GM13976 (cell line): ENCODE measurements around the gene PTPN3.

ENCODE experiments used
- DNase-seq: peaks from one replicate; pipeline ENCODE4 v3.0.0; 2012; ENCODE audit warnings: low spot score
- CTCF ChIP-seq: IDR thresholded peaks from 2 replicates; pipeline ENCODE4 v1.5.1; 2012; ENCODE audit warnings: borderline replicate concordance, mild to moderate bottlenecking; ENCODE audit not compliant: insufficient read depth; ENCODE audit errors: extremely low read depth, missing control alignments, control extremely low read depth
- in situ Hi-C: fragments of 300-500 bp; cut with MboI; formaldehyde crosslinking; loops from one replicate; pipeline ENCODE4 v1.12.0; 2022; ENCODE audit warnings: low sequenced_read_pairs, mixed read lengths, inconsistent platforms; ENCODE audit not compliant: unreplicated experiment

The PTPN3 gene

GRCh38 chr9:109496841-109497225 lies 1.3 kb downstream of the PTPN3 start:
- no peak for TF ChIP-seq CTCF
- in situ Hi-C loops: no loop called here

DNA sequence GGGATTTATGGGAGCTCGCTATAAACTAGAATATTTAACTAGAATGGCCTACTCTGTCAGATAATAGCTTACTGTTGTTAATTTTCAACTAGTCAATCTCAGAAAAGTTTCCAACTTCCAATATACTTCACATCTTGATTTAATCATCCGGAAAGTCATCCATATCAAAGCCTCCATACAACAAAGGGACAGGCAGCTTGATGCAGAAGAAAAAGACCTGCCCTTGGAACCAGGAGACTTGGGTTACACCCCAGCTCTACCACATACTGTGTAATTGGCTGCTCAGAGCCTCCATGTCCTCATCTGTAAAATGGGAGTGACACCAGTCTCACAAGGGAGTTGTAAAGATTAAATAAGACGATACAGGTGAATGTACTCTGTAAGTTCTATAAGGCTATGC lies 1.9 kb downstream of the PTPN3 start:
- no peak for DNase-seq
- TF ChIP-seq CTCF: no peak
- in situ Hi-C loops: no loop called here

More at GRCh38 chr9:109496841-109497225, 1.3 kb downstream of the PTPN3 start:
- DNase-seq: no peak

- in situ Hi-C loops: no loop called here
- TF ChIP-seq CTCF: no peak
- DNase-seq: no peak
Observed at GRCh38 chr9:109493648-109494047, 4.5 kb downstream of the PTPN3 start.

DNA sequence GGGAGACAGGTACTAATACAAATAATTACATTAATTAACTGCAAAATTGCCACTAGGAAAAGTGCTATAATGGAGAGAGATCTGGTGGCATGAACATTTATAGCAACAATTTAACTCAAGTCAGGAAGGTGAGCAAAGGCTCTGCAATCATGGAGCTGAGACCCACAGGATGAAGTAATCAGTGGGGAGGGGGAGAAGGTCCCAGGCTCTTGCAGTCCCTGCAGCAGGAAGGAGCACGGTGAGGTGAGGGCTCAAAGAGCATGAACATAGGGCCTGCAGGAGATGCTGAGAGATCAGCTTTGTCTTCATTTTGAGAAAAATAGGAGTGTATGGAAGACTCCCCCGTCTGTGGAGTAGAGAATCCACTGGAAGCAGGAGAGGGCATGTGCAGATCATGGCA lies 6.5 kb downstream of the PTPN3 start:
- no peak for DNase-seq
- TF ChIP-seq CTCF: no peak

DNA sequence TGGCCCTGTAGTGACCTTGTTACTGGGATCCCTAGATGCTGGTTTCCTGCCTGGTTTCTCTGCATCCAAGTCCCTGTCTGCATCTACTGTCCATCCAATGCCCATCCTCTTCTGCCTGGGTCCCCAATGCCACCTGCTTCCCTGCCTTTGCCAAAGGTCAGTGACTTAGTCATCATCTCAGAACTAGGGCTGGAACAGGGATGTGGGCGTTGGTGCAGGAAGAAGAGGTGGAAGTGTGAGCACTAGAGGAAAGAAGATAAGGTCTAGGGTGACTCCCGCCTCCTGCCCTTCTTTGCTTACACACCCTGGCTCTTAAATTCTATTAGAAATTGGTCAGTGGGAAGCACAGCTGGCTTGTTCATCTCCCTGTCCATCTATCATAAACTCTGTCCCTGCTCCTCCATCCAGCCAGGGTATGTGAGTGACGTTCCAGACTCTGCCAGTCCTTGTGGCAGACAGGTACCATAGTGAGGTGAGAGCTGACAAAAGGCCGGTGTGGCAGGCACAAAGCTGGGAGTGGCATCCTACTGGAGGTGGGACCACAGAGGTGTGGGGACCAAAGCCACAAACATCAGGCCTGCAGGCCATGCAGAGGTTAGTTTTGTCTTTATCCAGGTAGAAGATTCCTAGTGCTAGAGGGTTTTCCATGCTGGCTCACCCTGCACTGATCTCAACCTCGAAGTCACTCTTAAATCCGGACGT lies 9.2 kb downstream of the PTPN3 start:
- no peak for TF ChIP-seq CTCF
- in situ Hi-C loops: no loop called here
- DNase-seq: no peak

More for the DNA sequence above, 6.5 kb downstream of the PTPN3 start:
- in situ Hi-C loops: no loop called here

DNA sequence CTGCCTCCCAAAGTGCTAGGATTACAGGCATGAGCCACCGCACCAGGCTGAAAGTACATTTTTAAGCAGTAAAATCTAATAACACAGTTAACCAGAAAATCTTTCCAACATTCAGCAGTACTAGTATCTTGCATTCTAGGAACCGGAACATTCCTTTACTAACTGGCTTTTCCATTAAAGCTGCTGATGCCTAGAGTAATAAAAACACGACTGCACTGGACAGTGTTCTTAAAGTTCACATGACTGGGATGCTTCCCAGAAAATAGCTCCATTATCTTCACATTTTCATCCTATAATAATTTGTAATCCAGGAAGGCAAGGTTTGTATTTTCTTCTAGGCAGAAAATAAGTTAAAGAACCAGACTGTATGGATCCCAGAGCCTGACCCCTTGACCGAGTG lies 9.8 kb downstream of the PTPN3 start:
- in situ Hi-C loops: no loop called here
- no peak for TF ChIP-seq CTCF
- no peak for DNase-seq
